HG03025 (cell line): ENCODE results near the gene KCNE4.

ENCODE experiments used
- ATAC-seq: cut with Tn5 transposase; IDR thresholded peaks from one replicate; pipeline ENCODE4 v1.9.1; 2021; ENCODE audit warnings: mild to moderate bottlenecking, moderate library complexity; ENCODE audit not compliant: unreplicated experiment, low FRiP score

KCNE4 gene, protein sequence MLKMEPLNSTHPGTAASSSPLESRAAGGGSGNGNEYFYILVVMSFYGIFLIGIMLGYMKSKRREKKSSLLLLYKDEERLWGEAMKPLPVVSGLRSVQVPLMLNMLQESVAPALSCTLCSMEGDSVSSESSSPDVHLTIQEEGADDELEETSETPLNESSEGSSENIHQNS

DNA sequence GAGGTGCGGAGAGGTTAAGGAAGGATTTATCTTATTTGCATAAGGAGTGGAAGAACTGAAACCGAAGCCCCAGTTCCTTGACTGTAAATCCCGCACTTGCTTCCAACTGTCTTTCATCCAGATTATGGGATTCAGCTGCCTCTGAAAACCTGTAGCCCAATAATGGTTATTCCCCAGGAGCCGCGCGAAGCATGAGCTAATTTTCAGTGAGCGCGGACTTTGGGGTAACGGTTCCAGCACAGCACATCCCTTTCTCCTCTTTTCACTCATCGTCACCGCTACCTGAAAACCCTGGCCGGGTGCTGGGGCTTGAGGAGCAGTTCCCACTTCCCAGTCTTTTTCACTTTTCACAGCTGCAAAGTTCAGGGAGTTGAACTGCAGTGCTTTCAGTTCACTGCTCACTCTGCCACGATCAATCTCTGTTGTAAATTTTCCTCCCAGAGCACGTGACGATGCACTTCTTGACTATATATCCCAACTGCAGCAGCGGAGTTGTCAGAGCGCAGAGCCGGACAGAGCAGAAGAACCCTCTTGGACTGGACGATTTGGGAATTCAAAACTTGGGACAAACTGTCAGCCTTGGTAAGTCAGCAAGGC lies at the start of gene KCNE4:
Gene KCNE4 (plus strand): TSS at position 498 of the 597 bp plus-strand sequence. CDS start 641 bp downstream, outside the sequence.
- ATAC-seq, result no peak

DNA sequence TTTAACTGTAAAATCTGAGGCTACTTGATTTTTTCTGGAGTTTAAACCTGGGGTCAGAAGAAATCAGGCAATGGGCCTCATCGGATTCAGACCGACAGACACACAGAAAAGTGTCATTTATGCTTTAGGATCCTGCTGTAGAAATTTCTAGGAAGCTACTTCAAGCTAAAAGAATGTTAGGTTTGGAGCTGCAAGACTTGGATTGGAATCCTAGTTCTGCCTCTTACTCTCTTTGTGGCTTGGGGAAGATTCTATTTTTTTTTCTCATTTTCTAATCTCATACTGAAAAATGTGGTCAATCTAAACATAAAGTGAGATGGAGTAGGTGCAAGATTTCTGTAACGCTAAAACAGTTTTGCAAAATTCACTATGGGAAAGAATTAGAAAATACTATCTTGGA lies 48.8 kb upstream of the KCNE4 start:
- no peak for ATAC-seq

DNA sequence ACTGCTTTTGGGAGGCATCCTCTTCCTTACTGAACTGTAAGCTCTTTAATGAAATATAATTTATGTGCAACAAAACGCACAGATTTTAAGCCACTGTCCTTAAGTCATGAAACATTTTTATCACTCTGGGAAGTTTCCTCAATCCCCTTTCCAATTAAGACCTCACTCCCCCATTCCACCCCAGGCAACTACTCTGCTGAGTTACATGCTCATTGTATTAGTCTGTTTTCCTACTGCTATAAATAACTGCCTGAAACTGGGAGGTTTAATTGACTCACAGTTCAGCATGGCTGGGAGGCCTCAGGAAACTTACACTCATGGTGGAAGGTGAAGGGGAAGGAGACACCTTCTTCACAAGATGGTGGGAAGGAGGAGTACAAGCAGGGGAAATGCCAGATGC lies 46.5 kb upstream of the KCNE4 start:
- ATAC-seq, result no peak

DNA sequence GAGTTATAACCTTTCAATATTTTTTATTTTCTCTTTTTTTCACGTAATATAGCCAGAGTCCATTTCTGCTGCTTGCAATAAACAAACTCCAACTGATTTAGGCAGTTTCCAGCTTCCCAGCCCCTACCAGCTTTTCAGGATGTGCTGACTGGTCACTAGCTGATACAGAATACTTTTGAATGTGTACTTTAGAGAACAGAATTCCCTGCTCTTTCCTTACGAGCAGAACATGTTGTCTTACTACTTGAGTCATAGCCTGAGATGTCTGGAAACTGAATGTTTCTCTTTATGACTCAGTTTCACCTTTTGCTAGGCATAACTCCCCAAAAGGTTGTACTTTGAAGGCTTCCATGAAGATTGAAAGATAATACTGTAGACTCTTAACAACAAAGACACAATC lies 44.5 kb upstream of the KCNE4 start:
- ATAC-seq, result no peak

DNA sequence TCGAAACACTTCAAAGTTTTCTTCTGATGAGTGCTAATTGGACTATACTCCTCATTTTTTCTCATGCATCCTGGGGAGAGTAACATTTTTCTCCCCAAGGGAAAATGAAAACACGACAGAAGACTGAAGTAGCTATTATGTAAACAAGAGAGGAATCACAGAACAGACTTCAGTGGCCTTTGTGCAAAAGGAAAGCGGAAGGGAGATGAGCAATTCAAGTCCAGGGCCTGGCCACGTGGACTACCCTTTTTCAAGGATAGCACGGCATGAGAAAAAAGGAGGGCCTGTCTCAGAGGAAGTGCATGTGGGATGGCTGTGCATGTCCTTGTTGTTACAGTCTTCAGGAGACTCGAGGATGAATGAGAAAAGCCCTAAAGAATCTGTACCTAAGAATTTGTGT lies 43.8 kb upstream of the KCNE4 start:
- ATAC-seq, result no peak

DNA sequence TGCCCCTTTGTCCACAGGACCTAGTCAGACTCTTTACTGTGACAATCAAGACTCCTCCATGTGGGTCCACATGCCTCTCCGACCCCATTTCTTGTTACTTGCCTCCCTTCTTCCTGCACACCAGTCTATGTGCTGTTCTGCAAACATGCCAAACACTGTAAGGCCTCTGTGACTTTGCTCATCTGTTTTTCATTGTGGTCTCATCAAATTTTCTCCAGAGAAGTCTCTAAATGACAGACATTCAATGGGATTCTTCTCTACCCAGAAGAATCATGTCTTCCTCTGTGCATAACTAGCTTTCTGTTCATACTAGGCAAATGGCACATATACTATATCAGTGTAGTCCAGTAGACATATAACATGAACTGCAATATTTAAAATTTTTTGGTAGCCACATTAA lies 43.0 kb upstream of the KCNE4 start:
- no peak for ATAC-seq

DNA sequence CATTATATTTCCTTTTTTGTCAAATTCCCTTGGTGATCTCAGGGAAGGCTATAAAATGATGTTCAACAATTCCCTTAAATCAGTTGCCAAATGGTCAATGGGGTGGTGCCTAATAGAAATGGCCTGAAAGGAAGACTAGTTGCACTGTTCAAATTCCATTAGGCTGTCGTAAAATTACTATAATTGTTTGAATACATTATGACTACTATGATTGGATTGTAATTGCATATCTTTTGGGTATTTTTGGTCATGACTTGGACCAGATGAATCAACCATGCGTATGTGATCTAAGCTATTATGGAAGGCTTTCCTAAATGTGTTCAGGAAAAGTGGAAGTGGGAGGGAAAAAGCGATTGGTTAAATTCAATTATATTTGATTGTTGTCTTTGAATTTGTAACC lies 41.3 kb upstream of the KCNE4 start:
- ATAC-seq, result no peak

DNA sequence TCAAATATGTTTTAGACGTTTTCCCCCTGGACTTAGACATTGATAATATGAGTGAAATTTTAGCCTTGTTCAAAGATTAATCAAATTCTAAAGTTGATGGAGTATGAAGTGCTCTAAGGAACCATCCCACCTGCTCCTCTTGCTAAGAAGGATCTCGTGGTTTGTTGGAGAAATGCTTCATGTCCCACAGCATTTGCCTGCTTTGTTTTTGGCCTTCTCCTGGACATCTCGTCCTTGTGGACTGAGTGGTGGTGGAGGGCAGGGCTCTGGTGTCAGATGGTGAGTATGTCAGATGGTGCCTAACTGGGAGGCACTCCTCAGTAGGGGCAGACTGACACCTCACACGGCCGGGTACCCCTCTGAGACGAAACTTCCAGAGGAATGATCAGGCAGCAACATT lies 39.7 kb upstream of the KCNE4 start:
- no peak for ATAC-seq

DNA sequence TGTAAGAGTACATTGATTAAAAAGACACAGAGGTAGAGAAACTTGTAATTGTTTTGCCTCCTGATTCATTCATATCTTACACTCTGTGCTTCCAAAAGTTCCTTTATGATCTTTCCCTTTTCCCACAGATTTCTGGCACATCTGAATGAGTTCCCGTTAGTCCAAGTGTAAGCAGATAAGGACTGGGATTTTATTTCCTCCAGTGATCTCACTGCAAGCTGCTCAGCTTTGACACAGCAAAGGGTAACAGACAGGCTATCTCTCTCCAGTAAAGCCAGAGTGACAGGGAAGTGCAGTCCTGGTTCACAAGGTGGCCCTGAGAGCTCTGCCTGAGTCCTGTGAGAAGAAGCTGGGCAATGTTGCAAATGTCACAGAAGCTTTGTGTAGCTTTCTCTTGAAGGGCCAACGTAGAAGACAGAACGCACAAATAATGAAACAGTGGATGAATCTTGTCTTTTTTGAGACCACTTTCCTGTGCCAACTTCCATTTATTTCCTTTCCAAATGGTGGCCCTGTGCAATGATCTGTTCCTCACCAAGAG lies 32.5 kb upstream of the KCNE4 start:
- ATAC-seq, result no peak

DNA sequence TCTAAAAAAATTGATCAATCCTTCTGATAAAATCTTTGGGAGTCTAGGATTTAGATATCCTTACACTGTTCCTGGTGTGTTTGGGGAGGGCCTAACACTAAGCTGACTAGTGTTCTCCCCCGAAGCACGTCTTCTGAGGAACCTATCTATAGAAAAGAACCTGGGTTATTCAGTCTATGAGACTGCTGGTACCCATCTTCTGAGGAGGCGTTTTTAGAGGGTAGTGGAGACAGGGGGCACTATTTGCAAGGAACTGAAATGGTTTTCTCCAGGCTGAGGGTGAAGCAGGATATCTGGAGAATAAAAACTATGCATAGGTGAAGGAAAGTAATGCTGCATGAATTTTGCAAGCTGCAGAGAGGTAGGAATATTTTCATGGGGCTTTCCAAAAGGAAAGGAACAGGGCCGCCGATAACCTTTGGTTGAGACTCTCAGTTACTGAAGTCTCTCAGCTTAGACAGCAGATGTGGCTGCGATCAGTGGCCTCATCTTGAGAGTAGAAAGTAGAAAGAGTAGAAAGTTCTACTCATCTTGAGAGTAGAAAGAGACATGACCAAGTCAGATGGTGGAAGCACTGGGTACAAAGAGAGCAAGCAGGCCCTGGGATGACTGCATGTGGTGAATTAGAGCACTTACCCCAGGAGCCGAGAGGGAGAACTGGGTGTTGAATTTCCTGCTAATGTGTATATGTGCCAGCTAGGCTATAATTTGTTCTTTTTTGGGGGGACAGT lies 31.8 kb upstream of the KCNE4 start:
- ATAC-seq, result no peak

DNA sequence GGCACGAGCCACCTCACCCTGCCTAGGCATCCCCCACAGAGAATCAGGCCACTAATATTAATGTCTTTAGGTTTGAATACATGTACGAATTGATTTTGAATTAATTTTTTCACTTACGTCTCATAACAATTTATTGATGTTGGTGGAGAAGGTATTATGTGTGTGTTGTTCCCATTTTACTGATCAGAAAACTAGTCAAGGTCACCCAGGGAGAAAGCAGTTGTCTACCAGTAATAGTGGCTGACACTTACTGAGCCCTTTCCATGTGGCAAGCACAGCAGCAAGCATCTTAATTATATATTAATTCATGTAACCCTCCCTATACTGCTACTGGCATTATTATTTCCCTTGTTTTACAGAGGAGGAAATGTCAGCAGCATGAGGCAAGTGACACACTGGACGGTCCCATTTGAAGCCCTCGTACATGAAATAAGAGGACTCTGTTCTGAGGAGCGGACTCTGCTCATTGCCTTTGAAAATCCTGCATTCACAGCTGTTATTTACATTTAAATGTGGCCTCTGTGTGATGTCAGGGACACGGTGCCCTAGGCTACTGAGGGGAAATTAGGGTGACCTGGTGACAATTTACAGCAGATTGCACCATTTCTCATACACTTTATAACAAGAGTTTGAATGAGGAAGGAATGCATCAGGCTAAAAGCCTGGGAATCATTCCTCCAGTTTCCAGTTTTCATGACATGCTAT lies 30.9 kb upstream of the KCNE4 start:
- no peak for ATAC-seq

DNA sequence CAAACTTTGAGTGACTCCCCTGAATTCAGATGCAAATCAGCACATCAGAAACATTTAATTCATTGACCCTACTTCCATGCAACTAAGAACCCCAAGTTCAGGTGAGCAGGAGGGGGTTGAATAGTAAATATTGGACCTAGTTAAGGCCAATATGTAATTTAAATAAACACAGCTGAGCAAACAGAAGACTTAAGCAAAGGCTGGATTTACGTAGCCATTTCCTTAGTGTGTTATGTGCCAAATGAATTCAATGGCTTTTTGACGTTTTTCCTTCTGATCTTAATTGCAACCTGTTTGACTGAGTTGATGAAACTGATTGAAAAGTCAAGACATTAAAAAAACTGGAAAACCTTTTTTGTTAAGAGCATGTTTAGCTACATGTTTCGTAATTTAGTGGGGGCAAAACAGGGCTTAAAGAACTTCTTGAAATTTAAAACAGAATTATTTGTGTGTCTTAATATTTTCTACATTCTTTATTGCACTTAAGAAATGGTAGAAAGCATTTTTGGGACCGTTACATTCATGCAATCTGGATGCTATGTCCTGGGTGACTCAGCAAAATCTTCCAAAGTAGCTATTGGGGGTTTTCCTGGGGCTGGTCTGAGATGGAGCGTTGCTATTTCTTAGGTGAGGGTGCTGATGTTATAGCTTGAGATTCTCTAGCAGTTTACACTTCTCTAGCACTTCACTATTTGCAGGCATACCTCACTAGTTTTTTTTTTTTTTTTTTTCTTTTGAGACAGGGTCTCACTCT lies 25.5 kb upstream of the KCNE4 start:
- no peak for ATAC-seq

DNA sequence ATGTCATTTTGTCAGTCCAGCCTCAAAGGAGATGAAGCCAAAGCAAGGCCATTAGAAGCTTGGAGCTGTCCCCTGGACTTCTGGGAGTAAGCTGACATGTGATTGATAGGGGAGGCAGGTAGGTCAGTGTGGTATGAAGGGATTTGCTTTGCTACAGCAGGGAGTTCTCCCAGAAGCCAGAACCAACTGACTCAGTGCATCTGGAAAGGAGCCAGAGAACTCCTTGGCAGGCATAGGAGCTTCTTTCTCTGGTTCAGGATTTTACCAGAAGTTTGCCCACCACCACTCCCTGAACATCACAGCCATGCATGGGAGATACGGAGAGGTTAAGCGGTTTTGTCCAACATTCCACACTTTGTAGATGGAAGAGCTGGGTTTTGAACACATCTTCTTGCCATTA lies 24.5 kb upstream of the KCNE4 start:
- ATAC-seq, result no peak

DNA sequence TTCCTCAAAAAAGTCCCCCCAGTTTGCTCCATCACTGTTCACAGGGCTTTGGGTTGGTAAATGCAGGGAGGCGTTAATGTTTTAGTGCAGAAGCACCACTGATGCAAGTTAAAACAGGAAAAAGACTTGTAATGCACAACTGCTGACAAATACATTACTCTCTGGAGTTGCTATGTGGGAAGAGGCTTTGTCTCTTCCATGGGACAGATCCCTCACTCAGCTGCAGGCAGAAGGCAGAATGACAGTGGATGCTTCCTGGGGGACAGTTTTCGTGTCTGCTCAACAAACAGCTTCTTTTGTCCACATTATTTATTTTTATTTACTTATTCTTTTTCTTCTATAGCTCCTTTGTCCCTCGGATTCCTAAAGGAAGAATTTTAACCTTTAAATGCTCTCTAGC lies 22.7 kb upstream of the KCNE4 start:
- ATAC-seq, result no peak

DNA sequence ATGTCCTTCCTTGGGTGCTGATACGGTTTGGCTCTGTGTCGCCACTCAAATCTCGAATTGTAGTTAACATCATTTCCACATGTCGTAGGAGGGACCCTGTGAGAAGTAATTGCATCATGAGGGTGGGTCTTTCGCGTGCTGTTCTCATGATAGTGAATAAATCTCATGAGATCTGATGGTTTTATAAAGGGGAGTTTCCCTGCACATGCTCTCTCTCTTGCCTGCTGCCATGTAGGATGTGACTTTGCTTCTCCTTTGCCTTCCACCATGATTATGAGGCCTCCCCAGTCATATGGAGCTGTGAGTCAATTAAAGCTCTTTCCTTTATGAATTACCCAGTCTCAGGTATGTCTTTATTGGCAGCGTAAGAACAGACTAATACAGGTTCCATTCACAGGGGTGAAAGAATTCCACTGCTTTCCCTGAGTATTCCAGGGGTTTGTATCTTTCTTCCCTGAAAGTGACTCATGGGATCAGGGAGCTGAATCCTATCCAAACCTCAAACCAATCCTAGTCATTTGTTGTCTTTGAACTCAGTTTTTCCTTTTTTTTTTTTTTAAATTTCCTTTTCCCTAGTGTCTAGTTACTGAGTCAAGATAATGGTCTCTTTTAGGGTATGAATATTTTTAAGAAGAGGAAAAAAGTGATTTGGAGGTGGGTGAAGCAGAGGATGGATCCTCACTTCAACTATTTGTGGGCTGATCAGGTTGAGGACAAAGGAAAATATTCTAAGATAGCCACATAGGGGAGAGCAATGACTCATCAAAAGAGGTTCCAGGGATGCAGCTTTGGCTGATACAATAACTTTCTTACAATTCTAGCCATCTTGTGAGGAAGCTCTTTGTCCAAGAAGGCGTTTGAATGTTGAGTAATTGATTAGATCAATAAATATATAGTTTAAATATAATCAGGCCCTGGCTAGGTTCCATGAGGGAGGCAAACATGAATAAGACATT lies 19.5 kb upstream of the KCNE4 start:
- ATAC-seq, result no peak

DNA sequence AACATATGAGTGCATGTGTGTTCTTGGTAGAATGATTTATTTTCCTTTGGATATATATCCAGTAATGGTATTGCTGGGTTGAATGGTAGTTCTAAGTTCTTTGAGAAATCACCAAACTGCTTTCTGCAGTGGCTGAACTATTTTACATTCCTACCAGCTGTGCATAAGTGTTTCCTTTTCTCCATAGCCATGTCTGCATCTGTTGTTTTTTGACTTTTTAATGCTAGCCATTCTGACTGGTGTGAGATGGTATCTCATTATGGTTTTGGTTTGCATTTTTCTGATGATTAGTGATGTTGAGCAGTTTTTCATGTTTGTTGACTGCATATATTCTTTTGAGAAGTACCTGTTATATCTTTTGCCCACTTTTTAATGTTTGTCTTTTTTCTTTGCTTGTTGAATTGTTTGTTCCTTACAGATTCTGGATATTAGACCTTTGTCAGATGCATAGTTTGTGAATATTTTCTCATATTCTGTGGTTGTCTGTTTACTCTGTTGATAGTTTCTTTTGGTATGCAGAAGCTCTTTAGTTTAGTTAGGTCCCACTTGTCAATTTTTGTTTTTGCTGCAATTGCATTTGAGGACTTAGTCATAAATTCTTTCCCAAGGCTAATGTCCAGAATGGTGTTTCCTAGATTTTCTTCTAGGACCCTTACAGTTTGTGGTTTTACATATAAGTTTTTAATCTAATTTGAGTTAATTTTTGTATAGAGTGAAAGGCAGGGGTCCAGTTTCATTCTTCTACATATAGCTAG lies 17.6 kb upstream of the KCNE4 start:
- ATAC-seq, result no peak

DNA sequence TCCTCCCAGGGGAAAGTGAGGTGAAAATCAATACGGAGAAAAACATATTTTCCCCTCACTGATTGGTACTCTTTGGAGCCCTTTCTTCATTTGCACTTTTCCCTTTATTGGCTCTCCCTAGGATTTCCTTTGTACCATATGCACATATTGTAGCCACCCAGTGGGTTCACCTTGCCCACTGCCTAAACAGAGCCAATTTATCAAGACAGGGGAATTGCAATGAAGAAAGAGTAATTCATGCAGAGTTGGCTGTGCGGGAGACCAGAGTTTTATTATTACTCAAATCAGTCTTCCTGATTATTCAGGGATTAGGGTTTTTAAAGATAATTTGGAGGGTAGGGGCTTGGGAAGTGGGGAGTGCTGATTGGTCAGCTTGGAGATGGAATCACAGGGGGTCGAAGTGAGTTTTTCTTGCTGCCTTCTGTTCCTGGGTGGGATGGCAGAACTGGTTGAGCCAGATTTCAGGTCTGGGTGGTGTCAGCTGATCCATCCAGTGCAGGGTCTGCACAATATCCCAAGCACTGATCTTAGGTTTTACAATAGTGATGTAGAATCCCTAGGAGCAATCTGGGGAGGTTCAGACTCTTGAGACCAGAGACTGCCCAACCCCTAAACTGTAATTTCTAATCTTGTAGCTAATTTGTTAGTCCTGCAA lies 15.1 kb upstream of the KCNE4 start:
- ATAC-seq, result no peak

DNA sequence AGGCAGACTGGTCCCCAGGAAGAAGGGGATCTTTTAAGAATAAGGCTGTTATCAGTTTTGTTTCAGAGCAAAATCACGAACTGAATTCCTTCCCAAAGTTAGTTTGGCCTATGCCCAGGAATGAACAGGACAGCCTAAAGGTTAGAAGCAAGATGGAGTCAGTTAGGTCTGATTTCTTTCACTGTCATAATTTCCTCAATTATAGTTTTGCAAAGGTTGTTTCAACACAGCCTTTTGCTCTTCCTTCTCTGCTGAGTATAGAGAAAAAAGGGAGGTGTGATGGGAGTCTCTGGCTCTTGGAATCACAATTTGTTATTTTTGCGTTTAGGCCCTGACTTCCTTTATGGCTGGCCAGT lies 14.6 kb upstream of the KCNE4 start:
- ATAC-seq, result no peak
